KOPT-K1 (cell line): ENCODE data around the gene FEZ2.
"Not testable (repeated sequence)": the region's sequence is repeated elsewhere in the genome, so short reads cannot be mapped to it uniquely, and the experiment has no call there.

Experiments
- H3K27ac ChIP-seq: fragments of 200-600 bp; sonication (generic); 2 replicates; pipeline ENCODE4 v1.5.1; 2016; ENCODE audit warnings: antibody characterized with exemption, mild to moderate bottlenecking, low read depth, low read length; ENCODE audit not compliant: poor library complexity, severe bottlenecking
- H3K36me3 ChIP-seq: fragments of 200-600 bp; sonication (generic); 2 replicates; pipeline ENCODE4 v1.5.1; 2017; ENCODE audit warnings: antibody characterized with exemption, mild to moderate bottlenecking, low read length, moderate library complexity; ENCODE audit not compliant: insufficient read depth
- H3K9me3 ChIP-seq: fragments of 200-600 bp; sonication (generic); 2 replicates; pipeline ENCODE4 v1.5.1; 2017; ENCODE audit warnings: antibody characterized with exemption, low read length, mild to moderate bottlenecking; ENCODE audit not compliant: insufficient read depth, poor library complexity, severe bottlenecking

FEZ2 gene

GRCh38 chr2:36606925-36607324 lies 9.0 kb upstream of the FEZ2 start:
- Histone ChIP-seq H3K36me3 (no peaks in the 10 kb centered on the region), H3K27ac (no peak overlapping the region), H3K9me3 (no peaks in the 10 kb centered on the region)

- Histone ChIP-seq H3K36me3 (no peaks in the 10 kb centered on the region), H3K27ac (no peak overlapping the region), H3K9me3 (no peaks in the 10 kb centered on the region)
These were observed 7.3 kb upstream of the FEZ2 start for GRCh38 chr2:36605273-36605672.

GRCh38 chr2:36603629-36604028 lies 5.7 kb upstream of the FEZ2 start:
- H3K36me3 ChIP-seq, H3K9me3 ChIP-seq, H3K27ac ChIP-seq: not testable (repeated sequence)

- H3K9me3 ChIP-seq, result no peaks in the 10 kb centered on the region
- H3K27ac ChIP-seq, result peak overlapping the region; percentile 61
- H3K36me3 ChIP-seq, result peaks cover 6% of the 10 kb centered on the region; the same call in 1 of the 2 replicates
These were observed 901 bp downstream of the FEZ2 start for GRCh38 chr2:36597003-36597531.

- Histone ChIP-seq H3K9me3 (no peaks in the 10 kb centered on the region), H3K27ac (no peak overlapping the region), H3K36me3 (peaks cover 6% of the 10 kb centered on the region; the same call in 1 of the 2 replicates)
These were observed 1.6 kb downstream of the FEZ2 start for GRCh38 chr2:36596397-36596796.

- no peaks in the 10 kb centered on the region for H3K9me3 ChIP-seq
- H3K36me3 ChIP-seq, result peaks cover 14% of the 10 kb centered on the region
- no peak overlapping the region for H3K27ac ChIP-seq
These were observed 3.1 kb downstream of the FEZ2 start for GRCh38 chr2:36594849-36595248.

- Histone ChIP-seq H3K36me3 (peaks cover 41% of the 10 kb centered on the region), H3K9me3 (no peaks in the 10 kb centered on the region), H3K27ac (no peak overlapping the region)
These were observed 8.7 kb downstream of the FEZ2 start for GRCh38 chr2:36589230-36589630.

- H3K36me3 ChIP-seq, result peaks cover 57% of the 10 kb centered on the region
- H3K9me3 ChIP-seq, result no peaks in the 10 kb centered on the region
- no peak overlapping the region for H3K27ac ChIP-seq
These were observed 10.4 kb downstream of the FEZ2 start for GRCh38 chr2:36587556-36587955.

GRCh38 chr2:36587101-36587500 lies 10.9 kb downstream of the FEZ2 start:
- H3K27ac ChIP-seq, result no peak overlapping the region
- H3K36me3 ChIP-seq, result peaks cover 62% of the 10 kb centered on the region
- H3K9me3 ChIP-seq, result no peaks in the 10 kb centered on the region

GRCh38 chr2:36586672-36587071 lies 11.3 kb downstream of the FEZ2 start:
- no peak overlapping the region for H3K27ac ChIP-seq
- peaks cover 65% of the 10 kb centered on the region for H3K36me3 ChIP-seq
- no peaks in the 10 kb centered on the region for H3K9me3 ChIP-seq

- Histone ChIP-seq H3K9me3 (no peaks in the 10 kb centered on the region), H3K36me3 (peaks cover 74% of the 10 kb centered on the region), H3K27ac (no peak overlapping the region)
These were observed 13.7 kb downstream of the FEZ2 start for GRCh38 chr2:36584148-36584794.

GRCh38 chr2:36582951-36583350 lies 15.0 kb downstream of the FEZ2 start:
- Histone ChIP-seq H3K9me3 (no peaks in the 10 kb centered on the region), H3K36me3 (peaks cover 81% of the 10 kb centered on the region), H3K27ac (no peak overlapping the region)

GRCh38 chr2:36582538-36582937 lies 15.4 kb downstream of the FEZ2 start:
- Histone ChIP-seq H3K27ac (no peak overlapping the region), H3K36me3 (peaks cover 85% of the 10 kb centered on the region), H3K9me3 (no peaks in the 10 kb centered on the region)

GRCh38 chr2:36579297-36579664 lies 18.7 kb downstream of the FEZ2 start:
- Histone ChIP-seq H3K36me3 (peaks cover 97% of the 10 kb centered on the region), H3K27ac (no peak overlapping the region), H3K9me3 (no peaks in the 10 kb centered on the region)

- Histone ChIP-seq H3K27ac (no peak overlapping the region), H3K36me3 (peaks cover 96% of the 10 kb centered on the region), H3K9me3 (no peaks in the 10 kb centered on the region)
These were observed 19.3 kb downstream of the FEZ2 start for GRCh38 chr2:36578343-36579296.
